ENCODE data around the gene ACOD1.
"Not testable (repeated sequence)": the region's sequence is repeated elsewhere in the genome, so short reads cannot be mapped to it uniquely, and the experiment has no call there.

The ACOD1 gene

DNA sequence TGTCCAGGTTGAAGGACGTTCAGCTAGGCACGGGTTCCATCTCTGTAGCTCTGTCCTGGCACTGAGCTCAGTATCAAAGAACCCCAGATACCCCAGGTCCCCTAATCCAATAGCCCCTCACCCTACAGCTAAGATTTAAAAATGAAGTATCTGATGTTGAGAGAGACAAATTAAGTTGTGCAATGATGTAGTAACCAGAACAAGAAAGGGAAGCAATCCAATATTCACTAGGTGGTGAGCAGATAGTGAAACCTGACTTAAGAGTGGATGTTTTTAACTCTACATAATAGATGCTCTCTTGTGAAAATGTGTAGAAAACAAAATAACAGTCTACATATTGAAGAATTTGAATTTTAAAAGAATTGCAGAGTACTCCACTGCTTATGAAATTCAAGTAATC lies 1.8 kb downstream of the ACOD1 start:
- DNase-seq (ENCODE audit: extremely low read depth, low read depth), result no peak
- TF ChIP-seq, protein P1, sequence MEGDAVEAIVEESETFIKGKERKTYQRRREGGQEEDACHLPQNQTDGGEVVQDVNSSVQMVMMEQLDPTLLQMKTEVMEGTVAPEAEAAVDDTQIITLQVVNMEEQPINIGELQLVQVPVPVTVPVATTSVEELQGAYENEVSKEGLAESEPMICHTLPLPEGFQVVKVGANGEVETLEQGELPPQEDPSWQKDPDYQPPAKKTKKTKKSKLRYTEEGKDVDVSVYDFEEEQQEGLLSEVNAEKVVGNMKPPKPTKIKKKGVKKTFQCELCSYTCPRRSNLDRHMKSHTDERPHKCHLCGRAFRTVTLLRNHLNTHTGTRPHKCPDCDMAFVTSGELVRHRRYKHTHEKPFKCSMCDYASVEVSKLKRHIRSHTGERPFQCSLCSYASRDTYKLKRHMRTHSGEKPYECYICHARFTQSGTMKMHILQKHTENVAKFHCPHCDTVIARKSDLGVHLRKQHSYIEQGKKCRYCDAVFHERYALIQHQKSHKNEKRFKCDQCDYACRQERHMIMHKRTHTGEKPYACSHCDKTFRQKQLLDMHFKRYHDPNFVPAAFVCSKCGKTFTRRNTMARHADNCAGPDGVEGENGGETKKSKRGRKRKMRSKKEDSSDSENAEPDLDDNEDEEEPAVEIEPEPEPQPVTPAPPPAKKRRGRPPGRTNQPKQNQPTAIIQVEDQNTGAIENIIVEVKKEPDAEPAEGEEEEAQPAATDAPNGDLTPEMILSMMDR (IDR thresholded peaks at IDR 0.05; ENCODE audit: low read depth, low read length), result no peak

- TF ChIP-seq, protein P1 (IDR thresholded peaks at IDR 0.05; ENCODE audit: low read depth, low read length), result no peak
- DNase-seq (ENCODE audit: extremely low read depth, low read depth), result no peak
Observed at GRCh38 chr13:76953968-76954367, 5.7 kb downstream of the ACOD1 start.

GRCh38 chr13:76954538-76954937 lies 6.2 kb downstream of the ACOD1 start:
- TF ChIP-seq, protein P1 (IDR thresholded peaks at IDR 0.05; ENCODE audit: low read depth, low read length), result no peak
- no peak for DNase-seq (ENCODE audit: extremely low read depth, low read depth)

DNA sequence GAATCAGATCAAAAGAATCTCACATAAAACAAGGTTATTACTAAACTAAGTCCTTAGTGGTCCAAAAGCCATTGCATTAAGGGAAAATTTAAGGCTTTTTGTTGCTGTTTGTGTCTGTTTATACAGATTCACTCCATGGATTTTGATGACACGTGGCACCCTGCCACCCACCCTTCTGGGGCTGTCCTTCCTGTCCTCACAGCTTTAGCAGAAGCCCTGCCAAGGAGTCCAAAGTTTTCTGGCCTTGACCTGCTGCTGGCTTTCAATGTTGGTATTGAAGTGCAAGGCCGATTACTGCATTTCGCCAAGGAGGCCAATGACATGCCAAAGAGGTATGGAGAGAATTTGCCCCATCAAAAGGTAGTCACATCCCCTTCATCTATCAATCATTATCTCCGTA lies 6.9 kb downstream of the ACOD1 start:
- TF ChIP-seq, protein P1 (IDR thresholded peaks at IDR 0.05; ENCODE audit: low read depth, low read length), result no peak
- DNase-seq (ENCODE audit: extremely low read depth, low read depth), result no peak

- DNase-seq (ENCODE audit: extremely low read depth, low read depth), result no peak
- TF ChIP-seq, protein P1 (IDR thresholded peaks at IDR 0.05; ENCODE audit: low read depth, low read length), result no peak
Observed at GRCh38 chr13:76955661-76956060, 7.3 kb downstream of the ACOD1 start.

- TF ChIP-seq, protein P1 (IDR thresholded peaks at IDR 0.05; ENCODE audit: low read depth, low read length), result no peak
- DNase-seq (ENCODE audit: extremely low read depth, low read depth), result no peak
Observed at GRCh38 chr13:76958841-76959432, 10.6 kb downstream of the ACOD1 start.

DNA sequence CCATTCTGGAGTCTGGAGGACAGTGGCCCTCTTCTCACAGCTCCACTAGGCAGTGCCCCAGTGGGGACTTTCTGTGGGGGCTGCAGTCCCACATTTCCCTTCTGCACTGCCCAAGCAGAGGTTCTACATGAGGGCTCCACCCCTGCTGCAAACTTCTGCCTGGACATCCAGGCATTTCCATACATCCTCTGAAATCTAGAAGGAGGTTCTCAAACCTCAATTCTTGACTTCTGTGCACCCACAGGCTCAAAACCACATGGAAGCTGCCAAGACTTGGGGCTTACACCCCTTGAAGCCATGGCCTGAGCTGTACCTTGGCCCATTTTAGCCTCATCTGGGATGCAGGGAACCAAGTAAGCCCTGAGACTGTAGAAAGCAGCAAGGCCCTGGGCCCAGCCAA lies 11.4 kb downstream of the ACOD1 start:
- DNase-seq (ENCODE audit: extremely low read depth, low read depth), result not testable (repeated sequence)

- TF ChIP-seq, protein P1 (IDR thresholded peaks at IDR 0.05; ENCODE audit: low read depth, low read length), result no peak
- peak; percentile 75 for DNase-seq (ENCODE audit: extremely low read depth, low read depth)
Observed at GRCh38 chr13:76965759-76966421, 17.6 kb downstream of the ACOD1 start.

All from AG09319 (cell line).